ENCODE measurements around the gene CEP83.

- no peak for TF ChIP-seq CTCF (IDR thresholded peaks at IDR 0.05; ENCODE audit: poor library complexity, severe bottlenecking)
- no peak for TF ChIP-seq POLR2AphosphoS5 (IDR thresholded peaks at IDR 0.05)
- no peak for TF ChIP-seq TAF1 (IDR thresholded peaks at IDR 0.05; ENCODE audit: low read depth)
- TF ChIP-seq EP300 (conservative IDR thresholded peaks at IDR 0.05; ENCODE audit: poor library complexity, severe bottlenecking), result no peak
- TF ChIP-seq RAD21 (conservative IDR thresholded peaks at IDR 0.05), result no peak
- no peak for TF ChIP-seq SMC3 (conservative IDR thresholded peaks at IDR 0.05; ENCODE audit: poor library complexity)
- TF ChIP-seq EZH2 (IDR thresholded peaks at IDR 0.05; ENCODE audit: borderline replicate concordance, insufficient read depth, low read length, poor library complexity, severe bottlenecking), result no peak
- no peak for TF ChIP-seq REST (IDR thresholded peaks at IDR 0.05; ENCODE audit: borderline replicate concordance)
- no peak for TF ChIP-seq MXI1 (conservative IDR thresholded peaks at IDR 0.05; ENCODE audit: poor library complexity, severe bottlenecking)
Measured at GRCh38 chr12:94416613-94417012, 43.1 kb downstream of the CEP83 start.

All from neural cell (in vitro differentiated cells).